GM18909 (cell line): ENCODE data around the gene SEMA4B.

ENCODE experiments used
- ATAC-seq: cut with Tn5 transposase; IDR thresholded peaks from one replicate; pipeline ENCODE4 v1.9.1; 2021; ENCODE audit warnings: mild to moderate bottlenecking; ENCODE audit not compliant: unreplicated experiment, poor library complexity

The SEMA4B gene

DNA sequence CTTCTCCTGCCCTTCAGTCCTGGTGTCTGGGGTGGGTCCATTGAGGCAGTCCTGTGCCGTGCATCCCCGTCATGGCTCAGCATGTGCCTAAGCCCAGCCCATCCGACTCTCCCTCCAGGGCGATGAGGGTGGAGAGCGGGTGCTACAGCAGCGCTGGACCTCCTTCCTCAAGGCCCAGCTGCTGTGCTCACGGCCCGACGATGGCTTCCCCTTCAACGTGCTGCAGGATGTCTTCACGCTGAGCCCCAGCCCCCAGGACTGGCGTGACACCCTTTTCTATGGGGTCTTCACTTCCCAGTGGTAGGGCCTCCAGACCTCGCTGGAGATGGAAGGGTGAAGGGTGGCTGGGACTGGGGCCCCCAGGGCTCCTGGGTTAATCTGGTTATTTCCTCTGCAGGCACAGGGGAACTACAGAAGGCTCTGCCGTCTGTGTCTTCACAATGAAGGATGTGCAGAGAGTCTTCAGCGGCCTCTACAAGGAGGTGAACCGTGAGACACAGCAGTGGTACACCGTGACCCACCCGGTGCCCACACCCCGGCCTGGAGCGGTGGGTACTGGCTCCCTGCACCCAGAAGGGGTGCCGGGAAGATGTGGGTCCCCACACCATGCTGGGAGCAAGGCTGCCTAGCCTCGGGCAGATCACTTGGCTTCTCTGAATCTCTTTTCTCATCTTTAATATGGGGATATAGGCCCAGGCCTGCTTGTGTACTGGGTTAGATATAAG lies 22.5 kb downstream of the SEMA4B start:
- no peak for ATAC-seq

DNA sequence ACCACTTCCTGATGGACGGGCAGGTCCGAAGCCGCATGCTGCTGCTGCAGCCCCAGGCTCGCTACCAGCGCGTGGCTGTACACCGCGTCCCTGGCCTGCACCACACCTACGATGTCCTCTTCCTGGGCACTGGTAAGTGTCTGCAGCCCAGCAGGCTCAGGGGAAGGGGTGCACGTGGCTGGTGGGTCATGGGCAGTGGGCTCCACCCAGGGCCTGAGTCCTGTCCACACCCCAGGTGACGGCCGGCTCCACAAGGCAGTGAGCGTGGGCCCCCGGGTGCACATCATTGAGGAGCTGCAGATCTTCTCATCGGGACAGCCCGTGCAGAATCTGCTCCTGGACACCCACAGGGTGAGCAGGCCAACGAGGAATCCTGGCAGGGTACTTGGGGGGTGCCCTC lies 23.9 kb downstream of the SEMA4B start:
- no peak for ATAC-seq

DNA sequence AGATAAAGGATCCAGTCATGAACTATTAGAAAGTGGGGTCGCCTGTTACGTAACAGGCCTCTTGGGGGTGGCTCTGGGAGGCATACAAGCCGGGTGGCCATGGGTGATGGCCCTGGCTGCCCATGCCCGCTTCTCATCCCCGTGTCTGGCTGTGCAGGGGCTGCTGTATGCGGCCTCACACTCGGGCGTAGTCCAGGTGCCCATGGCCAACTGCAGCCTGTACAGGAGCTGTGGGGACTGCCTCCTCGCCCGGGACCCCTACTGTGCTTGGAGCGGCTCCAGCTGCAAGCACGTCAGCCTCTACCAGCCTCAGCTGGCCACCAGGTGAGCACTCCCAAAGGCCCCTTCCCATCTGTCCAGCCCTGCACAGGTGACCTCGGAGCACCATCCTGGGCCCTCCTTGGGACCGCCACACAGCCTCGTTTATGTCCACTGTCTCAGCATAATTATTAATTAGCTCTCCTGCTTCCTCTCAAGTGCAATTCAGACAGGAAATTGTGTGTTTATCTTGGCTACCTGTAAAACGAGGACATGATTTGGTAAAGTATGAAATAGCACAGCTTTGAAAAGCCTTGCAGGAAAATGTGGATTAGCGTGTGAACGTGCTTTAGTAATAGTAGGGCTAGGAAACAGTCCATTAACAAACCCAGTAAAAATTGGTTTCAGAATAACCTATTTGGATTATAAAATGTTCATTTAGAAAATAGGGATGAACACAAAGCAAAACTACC lies 24.5 kb downstream of the SEMA4B start:
- ATAC-seq = no peak

DNA sequence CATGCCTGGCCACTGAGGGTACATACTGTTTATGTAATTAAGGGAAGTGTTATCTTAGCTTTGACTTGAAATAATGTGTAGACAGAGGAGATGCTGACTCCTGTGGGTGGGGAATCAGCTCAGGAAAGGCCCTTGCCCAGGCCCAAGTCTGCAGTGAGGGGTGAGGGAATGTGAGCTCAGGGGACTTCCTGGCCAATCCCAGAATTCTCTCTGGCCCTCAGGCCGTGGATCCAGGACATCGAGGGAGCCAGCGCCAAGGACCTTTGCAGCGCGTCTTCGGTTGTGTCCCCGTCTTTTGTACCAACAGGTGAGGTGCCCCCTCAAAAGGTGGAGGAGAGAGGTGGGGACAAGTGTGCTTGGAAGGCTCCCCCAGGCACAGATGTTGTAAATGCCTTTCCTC lies 26.2 kb downstream of the SEMA4B start:
- ATAC-seq = no peak

DNA sequence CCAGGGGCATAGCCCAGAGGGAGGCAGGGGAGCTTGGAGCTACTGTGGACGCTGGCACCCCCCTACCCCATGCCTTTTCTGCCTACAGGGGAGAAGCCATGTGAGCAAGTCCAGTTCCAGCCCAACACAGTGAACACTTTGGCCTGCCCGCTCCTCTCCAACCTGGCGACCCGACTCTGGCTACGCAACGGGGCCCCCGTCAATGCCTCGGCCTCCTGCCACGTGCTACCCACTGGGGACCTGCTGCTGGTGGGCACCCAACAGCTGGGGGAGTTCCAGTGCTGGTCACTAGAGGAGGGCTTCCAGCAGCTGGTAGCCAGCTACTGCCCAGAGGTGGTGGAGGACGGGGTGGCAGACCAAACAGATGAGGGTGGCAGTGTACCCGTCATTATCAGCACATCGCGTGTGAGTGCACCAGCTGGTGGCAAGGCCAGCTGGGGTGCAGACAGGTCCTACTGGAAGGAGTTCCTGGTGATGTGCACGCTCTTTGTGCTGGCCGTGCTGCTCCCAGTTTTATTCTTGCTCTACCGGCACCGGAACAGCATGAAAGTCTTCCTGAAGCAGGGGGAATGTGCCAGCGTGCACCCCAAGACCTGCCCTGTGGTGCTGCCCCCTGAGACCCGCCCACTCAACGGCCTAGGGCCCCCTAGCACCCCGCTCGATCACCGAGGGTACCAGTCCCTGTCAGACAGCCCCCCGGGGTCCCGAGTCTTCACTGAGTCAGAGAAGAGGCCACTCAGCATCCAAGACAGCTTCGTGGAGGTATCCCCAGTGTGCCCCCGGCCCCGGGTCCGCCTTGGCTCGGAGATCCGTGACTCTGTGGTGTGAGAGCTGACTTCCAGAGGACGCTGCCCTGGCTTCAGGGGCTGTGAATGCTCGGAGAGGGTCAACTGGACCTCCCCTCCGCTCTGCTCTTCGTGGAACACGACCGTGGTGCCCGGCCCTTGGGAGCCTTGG lies 27.0 kb downstream of the SEMA4B start:
- ATAC-seq = no peak

DNA sequence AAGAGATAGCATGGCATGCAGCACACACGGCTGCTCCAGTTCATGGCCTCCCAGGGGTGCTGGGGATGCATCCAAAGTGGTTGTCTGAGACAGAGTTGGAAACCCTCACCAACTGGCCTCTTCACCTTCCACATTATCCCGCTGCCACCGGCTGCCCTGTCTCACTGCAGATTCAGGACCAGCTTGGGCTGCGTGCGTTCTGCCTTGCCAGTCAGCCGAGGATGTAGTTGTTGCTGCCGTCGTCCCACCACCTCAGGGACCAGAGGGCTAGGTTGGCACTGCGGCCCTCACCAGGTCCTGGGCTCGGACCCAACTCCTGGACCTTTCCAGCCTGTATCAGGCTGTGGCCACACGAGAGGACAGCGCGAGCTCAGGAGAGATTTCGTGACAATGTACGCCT lies 27.8 kb downstream of the SEMA4B start:
- no peak for ATAC-seq

DNA sequence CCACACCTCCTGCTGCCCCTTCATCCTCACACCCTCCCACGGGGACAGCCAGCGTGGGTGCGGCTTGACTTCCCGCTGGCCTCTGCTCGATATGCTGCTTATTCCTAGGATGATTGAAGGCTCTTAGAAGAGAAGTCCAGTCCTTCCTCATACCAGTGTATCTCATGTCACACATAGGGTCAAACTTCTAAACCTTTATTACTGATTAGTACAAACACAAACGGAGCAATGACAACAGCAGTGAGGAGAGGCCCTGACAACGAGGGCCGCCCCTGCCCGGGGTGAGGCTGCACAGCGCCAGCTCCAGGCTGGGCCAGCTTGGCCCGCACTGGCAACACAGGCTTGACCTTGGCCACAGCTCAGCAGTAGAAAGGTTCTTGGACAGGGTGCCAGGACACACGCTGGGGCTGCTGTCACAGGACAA lies 29.0 kb downstream of the SEMA4B start:
- no peak for ATAC-seq

DNA sequence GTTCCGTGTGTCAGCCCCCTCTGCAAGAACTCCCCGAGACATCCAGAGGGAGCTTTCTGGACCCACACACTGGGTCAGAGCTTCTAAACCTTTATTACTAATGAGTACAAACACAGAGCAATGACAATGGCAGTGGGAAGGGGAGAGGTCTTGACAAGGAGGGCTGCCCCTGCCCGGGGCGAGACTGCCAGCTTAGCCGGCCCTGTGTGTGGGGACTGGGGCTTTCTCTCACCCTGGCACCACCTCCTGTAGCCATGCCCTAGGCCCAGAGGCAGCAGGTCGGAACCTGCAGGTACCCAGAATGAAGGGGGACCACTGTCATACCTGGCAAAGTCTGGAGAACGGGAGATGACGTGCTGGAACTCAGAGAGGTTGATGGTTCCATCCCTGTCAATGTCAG lies 29.5 kb downstream of the SEMA4B start:
- no peak for ATAC-seq

DNA sequence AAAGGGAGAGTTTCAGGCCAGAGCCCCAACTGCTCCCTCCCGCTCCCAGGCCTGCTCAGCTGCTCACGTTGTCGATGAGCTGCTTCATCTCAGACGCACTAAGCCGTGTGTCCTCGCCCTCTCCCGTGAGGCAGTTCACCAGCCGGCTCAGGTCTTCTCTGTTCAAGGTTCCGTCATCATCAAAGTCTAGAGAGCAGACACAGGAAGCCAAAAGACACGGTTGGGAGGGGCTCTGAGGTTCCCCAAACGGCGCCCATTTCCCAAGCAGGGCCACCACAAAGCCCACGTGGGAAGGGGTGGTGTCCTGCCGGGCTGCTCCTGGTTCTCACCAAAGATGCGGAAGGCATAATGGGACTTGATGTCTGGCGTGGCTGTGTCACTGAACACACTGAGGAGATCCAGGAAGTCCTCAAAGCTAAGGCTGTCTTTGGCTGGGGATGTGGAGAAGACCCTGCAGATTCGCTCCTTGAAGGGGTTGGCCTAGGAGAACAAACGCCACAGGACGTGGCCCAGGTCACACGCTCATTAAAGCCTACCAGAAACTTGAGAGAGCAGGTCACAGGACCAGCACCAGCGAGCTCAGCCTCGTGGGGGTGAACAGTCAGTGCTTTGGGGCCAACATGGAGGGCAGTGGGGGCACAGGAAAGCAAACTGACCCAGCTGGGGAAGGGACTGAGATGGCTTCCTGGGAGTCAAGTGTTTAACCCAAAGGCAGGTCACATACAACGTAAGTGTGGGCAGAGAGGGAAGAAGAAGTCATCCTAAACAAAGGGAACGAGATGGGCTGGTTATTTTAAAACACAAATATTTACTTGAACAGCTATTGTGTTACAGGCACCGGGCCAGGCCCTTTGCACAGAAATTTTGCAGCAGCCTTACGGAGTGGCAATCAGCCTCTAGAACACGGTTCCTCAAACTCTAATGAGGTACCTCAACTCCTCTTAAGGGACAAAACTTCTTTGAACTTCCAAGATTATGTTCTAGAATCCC lies 30.2 kb downstream of the SEMA4B start:
- ATAC-seq = no peak

DNA sequence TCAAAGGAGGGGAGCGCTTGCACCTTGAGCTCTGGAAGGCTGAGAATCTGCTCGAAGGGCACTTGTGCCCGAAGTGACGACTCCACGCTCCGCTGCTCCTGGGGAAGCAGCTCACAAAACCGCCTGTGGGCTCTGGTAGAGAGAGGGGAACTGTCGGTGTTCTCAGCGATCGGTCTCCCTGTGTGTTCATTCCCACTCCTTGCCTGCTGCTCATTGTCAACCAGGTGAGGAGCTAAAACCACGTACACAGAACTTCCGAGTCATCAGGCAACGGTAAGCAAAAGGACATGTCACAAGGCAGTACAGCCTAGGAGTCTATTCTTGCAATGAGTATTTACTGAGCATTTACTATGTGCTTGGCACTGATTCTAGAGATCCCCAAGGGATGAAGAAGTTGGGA lies 31.1 kb downstream of the SEMA4B start:
- no peak for ATAC-seq

DNA sequence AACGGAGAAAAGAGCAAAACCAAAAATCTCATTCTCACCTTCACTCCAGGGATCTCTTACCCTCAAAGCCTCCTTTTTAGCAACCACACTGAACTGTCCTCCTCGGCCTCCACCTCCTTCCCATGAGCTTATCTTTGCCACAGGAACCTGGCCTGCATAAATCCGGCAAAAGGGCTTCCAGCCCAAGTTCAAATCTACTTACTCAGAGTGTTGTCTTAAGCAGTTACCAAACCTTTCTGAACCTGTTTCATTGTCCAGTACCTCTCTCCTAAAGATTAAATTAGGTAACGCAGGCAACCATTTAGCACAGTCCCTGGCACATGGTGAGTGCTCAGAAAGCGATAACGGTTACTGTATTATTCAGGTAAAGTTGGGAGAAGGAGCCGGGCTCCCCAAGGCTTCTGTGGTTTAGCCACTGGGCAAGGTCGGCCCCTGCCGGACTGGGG lies 31.8 kb downstream of the SEMA4B start:
- ATAC-seq = no peak

DNA sequence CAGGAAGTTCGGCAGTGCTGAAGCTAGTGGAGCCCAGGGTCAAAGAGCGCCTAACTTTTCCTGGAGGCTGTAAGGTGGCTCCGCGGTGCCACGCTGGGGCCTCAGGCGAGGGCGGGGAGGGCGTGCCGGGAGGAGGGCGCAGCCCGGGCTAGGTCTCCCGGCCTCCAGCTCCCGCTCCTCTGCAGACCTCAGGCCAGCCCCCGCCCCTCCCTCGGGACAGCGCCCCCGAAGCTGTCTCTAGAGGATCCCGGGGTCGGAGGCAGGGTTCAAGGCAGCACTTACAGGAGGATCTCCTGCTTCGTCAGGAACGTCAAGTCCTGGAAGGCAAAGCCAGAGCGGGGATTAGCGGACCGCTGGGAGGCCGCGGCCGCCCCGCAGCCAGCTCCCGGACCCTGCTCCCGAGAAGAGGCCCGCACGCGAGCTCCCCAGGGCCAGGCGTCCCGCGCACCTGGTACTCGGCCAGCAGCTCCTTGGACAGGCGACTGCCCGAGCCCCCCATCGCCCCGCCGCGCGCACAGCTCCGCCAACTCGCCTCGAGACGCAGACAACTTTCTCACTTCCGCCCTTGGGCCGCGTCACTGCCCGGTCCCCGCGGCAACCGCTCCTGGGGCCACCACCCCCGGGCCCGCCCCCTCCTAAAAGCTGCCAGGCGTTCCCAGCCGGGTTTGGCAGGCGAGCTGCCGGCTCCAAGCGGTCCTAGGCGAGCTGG lies 32.4 kb downstream of the SEMA4B start, which contains the start of gene CIB1:
CIB1 (minus strand) TSS at position 555 of the 709 bp plus-strand sequence; CDS start at position 499, 56 bp downstream.
- ATAC-seq = peak; percentile 92

DNA sequence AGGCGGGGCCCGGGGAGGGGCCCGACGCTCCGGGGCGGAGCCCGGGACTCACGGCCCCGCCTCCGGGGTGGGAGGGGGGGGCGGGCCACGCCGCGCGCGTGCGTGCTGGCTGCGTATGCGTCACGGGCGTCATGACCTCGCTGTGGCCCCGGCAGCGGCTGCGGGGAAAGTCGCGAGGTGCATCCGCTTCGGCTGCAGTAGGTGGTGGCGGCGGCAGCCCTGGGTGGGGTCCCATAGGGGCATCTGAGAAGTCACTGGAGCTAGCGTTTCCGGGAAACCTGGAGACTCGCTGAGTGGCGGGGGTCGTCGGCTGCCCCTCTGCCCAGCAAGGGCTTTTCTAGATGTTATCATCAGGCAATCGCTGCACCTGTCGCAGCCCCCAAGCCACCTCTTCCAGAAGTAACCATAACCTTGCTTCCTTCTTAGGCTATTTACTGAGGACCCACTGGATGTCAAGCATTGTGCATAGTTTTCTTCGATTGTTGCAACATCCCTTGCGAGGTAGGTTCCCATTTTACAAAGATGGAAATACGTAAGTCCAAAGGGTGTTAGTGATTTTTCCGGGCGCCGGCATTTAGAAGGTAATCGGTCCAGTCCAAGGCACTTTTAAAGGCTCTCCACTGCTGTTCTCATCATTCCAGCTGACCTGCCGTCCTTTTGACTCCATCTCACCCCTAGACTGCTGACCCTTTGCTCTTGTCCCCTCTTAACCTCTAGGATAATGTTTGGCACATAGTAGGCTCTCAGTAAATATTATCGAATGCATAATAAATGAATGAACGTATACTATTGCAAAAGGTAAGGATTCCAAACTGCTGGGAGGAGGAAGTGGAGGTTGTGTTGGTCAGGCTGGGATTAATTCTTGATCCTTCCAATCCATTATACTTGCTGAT lies 33.2 kb downstream of the SEMA4B start, which contains the start of gene GDPGP1:
GDPGP1 (plus strand) TSS at position 114 of the 893 bp plus-strand sequence. CDS start 6,700 bp downstream, outside the sequence.
- ATAC-seq = peak; percentile 80

DNA sequence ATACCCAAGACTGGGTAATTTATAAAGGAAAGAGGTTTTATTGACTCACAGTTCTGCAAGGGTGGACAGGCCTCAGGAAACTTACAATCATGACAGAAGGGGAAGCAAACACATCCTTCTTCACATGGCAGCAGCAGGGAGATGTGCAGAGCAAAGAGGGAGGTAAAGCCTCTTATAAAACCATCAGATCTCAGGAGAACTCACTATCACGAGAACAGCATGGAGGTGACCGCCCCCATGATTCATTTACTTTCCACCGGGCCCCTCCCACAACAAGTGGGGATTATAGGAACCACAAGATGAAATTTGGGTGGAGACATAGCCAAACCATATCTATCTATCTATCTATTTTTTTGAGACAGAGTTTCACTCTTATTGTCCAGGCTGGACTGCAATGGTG lies 38.2 kb downstream of the SEMA4B start:
- no peak for ATAC-seq

DNA sequence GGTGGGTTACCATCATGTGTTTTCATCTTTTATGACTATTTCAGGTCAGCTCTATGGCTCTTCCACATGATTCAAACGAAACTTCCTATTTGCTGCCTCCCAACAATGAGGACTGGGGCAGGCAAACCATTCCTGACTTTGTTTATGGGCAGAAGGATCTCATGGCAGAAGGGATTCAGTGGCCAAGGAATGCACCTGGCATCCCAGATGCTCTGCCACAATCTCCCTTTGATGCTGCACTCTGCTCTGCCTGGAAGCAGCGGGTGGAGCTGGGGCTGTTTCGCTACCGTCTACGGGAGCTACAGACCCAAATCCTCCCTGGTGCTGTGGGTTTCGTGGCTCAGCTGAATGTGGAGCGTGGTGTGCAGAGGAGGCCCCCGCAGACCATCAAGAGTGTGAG lies 39.7 kb downstream of the SEMA4B start:
- ATAC-seq = no peak

DNA sequence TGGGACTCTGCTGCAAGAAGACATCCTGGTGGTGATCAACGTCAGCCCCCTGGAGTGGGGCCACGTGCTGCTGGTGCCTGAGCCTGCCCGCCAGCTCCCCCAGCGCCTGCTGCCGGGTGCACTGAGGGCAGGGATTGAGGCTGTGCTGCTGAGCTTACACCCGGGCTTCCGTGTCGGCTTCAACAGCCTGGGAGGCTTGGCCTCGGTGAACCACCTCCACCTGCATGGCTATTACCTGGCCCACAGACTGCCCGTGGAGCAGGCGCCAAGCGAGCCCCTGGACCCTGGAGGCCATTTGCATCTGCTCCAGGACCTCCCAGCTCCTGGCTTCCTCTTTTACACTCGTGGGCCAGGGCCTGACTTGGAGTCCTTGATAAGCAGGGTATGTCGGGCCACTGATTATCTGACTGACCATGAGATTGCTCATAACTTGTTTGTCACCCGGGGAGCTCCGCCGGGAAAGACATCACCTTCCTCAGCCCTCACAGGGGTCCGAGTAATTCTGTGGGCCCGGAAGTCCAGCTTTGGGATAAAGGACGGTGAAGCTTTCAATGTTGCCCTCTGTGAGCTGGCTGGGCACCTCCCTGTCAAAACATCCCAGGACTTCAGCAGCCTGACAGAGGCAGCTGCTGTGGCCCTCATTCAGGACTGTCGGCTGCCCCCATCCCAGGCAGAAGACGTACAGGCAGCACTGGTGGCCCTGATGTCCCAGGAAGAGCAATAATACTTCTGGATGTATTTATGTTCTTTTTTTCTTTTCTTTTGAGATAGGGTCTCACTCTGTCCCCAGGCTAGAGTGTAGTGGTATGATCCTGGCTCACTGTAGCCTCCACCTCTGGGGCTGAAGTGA lies 40.4 kb downstream of the SEMA4B start:
- no peak for ATAC-seq
